ENCODE results near the gene HCFC2.

The HCFC2 gene

DNA sequence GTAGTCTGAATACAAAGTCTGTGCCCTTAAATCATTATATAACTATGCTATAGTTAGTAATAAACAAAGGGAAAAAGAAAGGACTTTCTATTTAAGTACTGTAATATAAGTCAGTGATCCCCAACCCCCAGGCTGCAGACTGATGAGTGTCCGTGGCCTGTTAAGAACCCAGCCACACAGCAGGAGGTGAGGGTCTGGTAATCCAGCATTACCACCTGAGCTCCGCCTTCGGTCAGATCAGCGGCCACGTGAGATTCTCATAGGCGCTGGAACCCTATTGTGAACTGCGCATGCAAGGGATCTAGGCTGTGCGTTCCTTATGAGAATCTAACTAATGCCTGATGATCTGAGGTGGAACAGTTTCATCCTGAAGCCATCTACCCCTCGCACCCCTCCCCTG lies 58.0 kb downstream of the HCFC2 start:
- Histone ChIP-seq H3K4me3 (ENCODE audit: low read length) (no peak overlapping the region), H3K36me3 (ENCODE audit: insufficient read depth, low read length) (peaks cover 94% of the 10 kb centered on the region), H3K27ac (ENCODE audit: low read depth, low read length) (no peak overlapping the region), H3K27me3 (ENCODE audit: insufficient read depth, low read length) (no peaks in the 10 kb centered on the region), H3K9me3 (ENCODE audit: insufficient read depth, low read depth, low read length) (no peaks in the 10 kb centered on the region), H3K9ac (ENCODE audit: low read depth, low read length) (no peak overlapping the region), H3K4me1 (ENCODE audit: insufficient read depth, low read length) (peaks cover 21% of the 10 kb centered on the region; the same call in 1 of the 2 replicates)
- 85% methylated on average over 9 of the region's 9 CpGs for WGBS

DNA sequence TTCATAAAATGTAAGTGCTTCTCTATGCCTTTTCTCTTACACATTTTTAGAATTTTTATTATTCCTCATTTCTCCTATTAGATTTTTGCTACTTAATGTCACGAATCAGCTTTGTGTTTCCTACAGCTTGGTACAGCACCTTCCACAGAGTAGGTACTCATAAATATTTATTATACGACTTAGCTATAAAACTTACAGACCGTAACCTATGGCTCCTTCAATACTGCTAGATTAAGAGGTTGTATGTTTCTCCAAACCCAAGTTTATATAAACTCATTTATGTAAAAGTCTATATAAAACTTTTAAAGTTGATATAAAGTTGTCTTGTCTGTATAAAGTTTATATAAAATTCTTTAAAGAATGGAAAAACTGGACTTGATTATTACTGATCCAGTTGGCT lies 62.2 kb downstream of the HCFC2 start:
- H3K4me1 ChIP-seq (ENCODE audit: insufficient read depth, low read length) = peaks cover 20% of the 10 kb centered on the region
- H3K36me3 ChIP-seq (ENCODE audit: insufficient read depth, low read length) = peaks cover 92% of the 10 kb centered on the region
- H3K9ac ChIP-seq (ENCODE audit: low read depth, low read length) = no peak overlapping the region
- no peak overlapping the region for H3K4me3 ChIP-seq (ENCODE audit: low read length)
- no peak overlapping the region for H3K27ac ChIP-seq (ENCODE audit: low read depth, low read length)
- WGBS = 93% methylated on average over 2 of the region's 3 CpGs
- no peaks in the 10 kb centered on the region for H3K27me3 ChIP-seq (ENCODE audit: insufficient read depth, low read length)
- H3K9me3 ChIP-seq (ENCODE audit: insufficient read depth, low read depth, low read length) = no peaks in the 10 kb centered on the region

DNA sequence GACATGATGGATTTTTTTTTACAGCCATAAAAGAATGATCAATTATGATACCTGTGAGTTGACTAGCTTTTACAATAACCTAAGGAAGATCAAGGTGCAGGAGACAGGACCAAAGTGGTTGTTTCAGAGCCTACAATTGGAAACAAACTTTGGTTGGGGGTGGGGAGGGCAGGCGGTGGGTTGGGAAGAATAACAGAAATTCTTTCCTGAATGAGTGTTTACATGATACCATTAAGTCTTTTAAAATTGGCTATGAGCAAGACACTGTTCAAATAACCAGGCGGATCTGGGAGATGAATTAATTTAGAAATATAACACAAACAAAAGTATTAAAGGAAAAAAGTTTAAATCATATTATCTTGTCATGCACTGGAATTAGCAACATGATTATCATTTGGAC lies 66.4 kb downstream of the HCFC2 start:
- 54% methylated on average over 1 of the region's 2 CpGs for WGBS
- Histone ChIP-seq H3K36me3 (ENCODE audit: insufficient read depth, low read length) (peaks cover 91% of the 10 kb centered on the region), H3K4me1 (ENCODE audit: insufficient read depth, low read length) (peaks cover 19% of the 10 kb centered on the region), H3K27me3 (ENCODE audit: insufficient read depth, low read length) (no peaks in the 10 kb centered on the region), H3K9ac (ENCODE audit: low read depth, low read length) (no peak overlapping the region), H3K27ac (ENCODE audit: low read depth, low read length) (no peak overlapping the region), H3K9me3 (ENCODE audit: insufficient read depth, low read depth, low read length) (no peaks in the 10 kb centered on the region), H3K4me3 (ENCODE audit: low read length) (no peak overlapping the region)

DNA sequence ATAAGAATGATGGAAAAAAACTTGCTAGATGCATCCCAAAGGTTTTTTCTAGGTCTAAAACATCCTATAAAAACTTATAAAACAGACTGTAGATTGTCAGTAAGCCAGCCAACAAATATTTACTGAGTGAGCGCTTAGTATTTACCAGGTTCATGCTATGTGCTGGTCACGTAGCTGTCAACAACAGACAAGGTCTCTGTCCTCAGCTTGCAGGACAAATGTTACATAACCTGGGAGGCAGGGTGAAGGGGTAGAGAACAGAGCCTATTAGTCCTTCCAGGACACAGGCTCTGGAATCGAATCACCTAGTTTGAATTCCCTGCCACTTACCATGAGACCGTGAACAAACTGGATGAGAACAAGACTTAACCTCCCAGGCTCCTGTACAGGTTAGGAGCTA lies 67.3 kb downstream of the HCFC2 start:
- H3K27ac ChIP-seq (ENCODE audit: low read depth, low read length) = no peak overlapping the region
- H3K9ac ChIP-seq (ENCODE audit: low read depth, low read length) = no peak overlapping the region
- H3K36me3 ChIP-seq (ENCODE audit: insufficient read depth, low read length) = peaks cover 82% of the 10 kb centered on the region
- 96% methylated on average over 4 of the region's 4 CpGs for WGBS
- H3K4me1 ChIP-seq (ENCODE audit: insufficient read depth, low read length) = peaks cover 27% of the 10 kb centered on the region
- no peaks in the 10 kb centered on the region for H3K9me3 ChIP-seq (ENCODE audit: insufficient read depth, low read depth, low read length)
- H3K4me3 ChIP-seq (ENCODE audit: low read length) = no peak overlapping the region
- no peaks in the 10 kb centered on the region for H3K27me3 ChIP-seq (ENCODE audit: insufficient read depth, low read length)

DNA sequence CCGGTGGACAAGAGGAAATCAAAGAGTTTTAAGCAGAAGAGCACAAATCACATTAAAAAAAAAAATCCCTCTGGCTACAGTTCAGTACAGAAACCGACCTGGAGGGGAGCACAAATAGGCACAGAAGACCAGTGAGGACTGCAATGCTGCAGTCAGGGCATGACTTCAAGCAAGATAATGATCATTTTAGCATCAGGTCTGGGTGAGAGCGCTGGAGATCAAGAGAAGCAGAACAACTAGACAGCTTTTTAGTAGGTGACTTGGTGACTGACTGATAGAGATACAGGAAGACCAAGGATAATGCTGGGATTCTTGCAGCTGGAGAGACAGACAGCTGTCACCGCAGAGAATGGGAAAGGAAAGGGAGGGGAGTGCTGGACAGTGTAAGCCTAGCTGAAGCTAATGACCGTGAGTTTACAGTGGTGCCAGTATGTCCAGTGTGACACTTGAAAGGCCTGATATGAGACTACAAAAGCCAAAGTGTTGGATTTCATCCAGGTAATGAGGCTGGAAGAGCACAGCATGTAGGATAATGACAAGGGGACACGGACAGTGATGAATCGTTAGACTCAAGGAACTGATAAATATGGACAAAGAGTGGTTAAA lies 68.1 kb downstream of the HCFC2 start:
- Histone ChIP-seq H3K9me3 (ENCODE audit: insufficient read depth, low read depth, low read length) (no peaks in the 10 kb centered on the region), H3K36me3 (ENCODE audit: insufficient read depth, low read length) (peaks cover 75% of the 10 kb centered on the region), H3K4me3 (ENCODE audit: low read length) (no peak overlapping the region), H3K9ac (ENCODE audit: low read depth, low read length) (no peak overlapping the region), H3K4me1 (ENCODE audit: insufficient read depth, low read length) (peaks cover 30% of the 10 kb centered on the region), H3K27me3 (ENCODE audit: insufficient read depth, low read length) (no peaks in the 10 kb centered on the region), H3K27ac (ENCODE audit: low read depth, low read length) (no peak overlapping the region)
- WGBS = 91% methylated on average over 7 of the region's 7 CpGs

DNA sequence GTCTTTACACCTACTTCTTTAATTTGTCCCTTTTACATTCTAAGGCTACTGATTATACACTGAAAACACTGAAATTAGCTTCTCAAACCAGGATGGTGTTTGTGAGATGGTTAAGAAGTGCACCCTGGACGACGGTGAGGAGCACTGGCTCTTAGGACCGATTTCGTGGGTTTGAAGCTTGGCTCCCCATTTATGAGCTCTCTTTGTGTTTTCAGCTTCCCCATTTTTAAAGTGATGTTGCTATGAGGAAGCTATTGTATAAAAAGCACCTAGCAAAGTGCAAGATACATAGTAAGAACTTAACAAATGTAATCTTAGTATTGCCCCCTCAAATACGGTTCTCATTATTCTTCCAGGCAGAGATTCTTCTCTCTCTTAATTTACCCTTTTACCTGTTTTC lies 69.0 kb downstream of the HCFC2 start:
- H3K27me3 ChIP-seq (ENCODE audit: insufficient read depth, low read length) = no peaks in the 10 kb centered on the region
- H3K9ac ChIP-seq (ENCODE audit: low read depth, low read length) = no peak overlapping the region
- H3K36me3 ChIP-seq (ENCODE audit: insufficient read depth, low read length) = peaks cover 66% of the 10 kb centered on the region
- WGBS = 94% methylated on average over 5 of the region's 5 CpGs
- no peaks in the 10 kb centered on the region for H3K9me3 ChIP-seq (ENCODE audit: insufficient read depth, low read depth, low read length)
- no peak overlapping the region for H3K27ac ChIP-seq (ENCODE audit: low read depth, low read length)
- H3K4me1 ChIP-seq (ENCODE audit: insufficient read depth, low read length) = peaks cover 30% of the 10 kb centered on the region
- H3K4me3 ChIP-seq (ENCODE audit: low read length) = no peak overlapping the region

DNA sequence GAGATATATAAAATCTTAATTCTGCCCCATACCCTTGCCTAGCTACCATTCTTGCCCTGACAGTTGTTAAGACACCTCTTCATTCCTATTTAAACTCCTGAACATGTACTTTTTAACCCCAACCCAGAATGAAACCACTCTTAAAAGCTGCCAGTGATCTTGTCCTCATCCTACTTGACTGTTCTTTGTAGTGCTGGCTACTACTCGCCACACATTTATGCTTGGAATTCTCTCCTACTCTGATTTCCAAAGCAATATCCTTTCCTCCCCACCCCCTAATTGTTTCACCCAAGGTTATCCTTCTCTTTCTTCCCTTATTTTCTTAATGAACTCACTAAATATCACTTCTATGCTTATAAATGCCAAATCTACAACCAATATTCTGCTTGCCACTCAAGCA lies 69.5 kb downstream of the HCFC2 start:
- Histone ChIP-seq H3K9me3 (ENCODE audit: insufficient read depth, low read depth, low read length) (no peaks in the 10 kb centered on the region), H3K4me1 (ENCODE audit: insufficient read depth, low read length) (peaks cover 32% of the 10 kb centered on the region), H3K36me3 (ENCODE audit: insufficient read depth, low read length) (peaks cover 61% of the 10 kb centered on the region), H3K27me3 (ENCODE audit: insufficient read depth, low read length) (peaks cover 2% of the 10 kb centered on the region; the same call in 1 of the 2 replicates), H3K4me3 (ENCODE audit: low read length) (no peak overlapping the region), H3K9ac (ENCODE audit: low read depth, low read length) (no peak overlapping the region), H3K27ac (ENCODE audit: low read depth, low read length) (no peak overlapping the region)
- WGBS = 88% methylated on average over 1 of the region's 1 CpG

DNA sequence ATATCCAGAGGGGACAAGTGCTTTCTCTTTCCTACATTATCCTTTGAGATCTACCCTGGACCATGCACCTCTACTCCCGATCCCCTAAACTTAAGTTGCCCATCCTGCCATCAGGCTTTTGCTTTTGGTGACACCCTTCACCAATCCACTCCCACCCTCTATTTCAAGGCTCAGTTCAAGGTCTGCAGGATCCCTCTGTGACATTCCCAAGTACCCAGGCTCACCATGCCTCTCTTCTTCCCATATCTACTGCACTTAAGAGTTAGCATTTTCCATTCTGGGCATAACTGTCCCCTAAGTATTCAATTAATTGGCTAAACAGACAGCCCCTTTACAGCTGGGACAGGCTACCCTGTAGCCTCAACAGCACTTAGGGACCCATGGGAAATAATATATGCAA lies 70.6 kb downstream of the HCFC2 start:
- H3K27me3 ChIP-seq (ENCODE audit: insufficient read depth, low read length) = peaks cover 5% of the 10 kb centered on the region; the same call in 1 of the 2 replicates
- H3K27ac ChIP-seq (ENCODE audit: low read depth, low read length) = no peak overlapping the region
- H3K36me3 ChIP-seq (ENCODE audit: insufficient read depth, low read length) = peaks cover 52% of the 10 kb centered on the region
- peaks cover 35% of the 10 kb centered on the region for H3K4me1 ChIP-seq (ENCODE audit: insufficient read depth, low read length)
- H3K9ac ChIP-seq (ENCODE audit: low read depth, low read length) = no peak overlapping the region
- 93% methylated on average over 1 of the region's 1 CpG for WGBS
- no peaks in the 10 kb centered on the region for H3K9me3 ChIP-seq (ENCODE audit: insufficient read depth, low read depth, low read length)
- no peak overlapping the region for H3K4me3 ChIP-seq (ENCODE audit: low read length)

DNA sequence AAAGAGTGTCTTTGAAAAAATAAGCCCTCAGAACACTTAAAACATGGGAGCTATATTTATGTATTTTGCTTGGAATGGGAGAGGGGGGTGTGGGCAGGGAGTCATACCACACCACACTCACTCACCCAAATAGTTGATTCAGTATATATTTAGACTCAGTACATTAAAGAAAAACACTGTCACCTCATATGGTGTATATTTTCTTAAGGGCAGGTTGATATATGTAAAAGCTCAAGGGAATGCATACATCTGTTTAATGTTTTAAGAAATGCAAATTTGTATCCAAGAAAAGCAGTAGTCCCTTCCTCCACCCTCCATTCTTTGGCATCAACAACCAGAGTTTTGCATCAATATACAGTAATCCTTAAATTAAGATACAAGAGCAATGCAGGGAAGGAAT lies 72.2 kb downstream of the HCFC2 start:
- peak overlapping the region; percentile 88 for H3K27ac ChIP-seq (ENCODE audit: low read depth, low read length)
- peak overlapping the region; percentile 95 for H3K9ac ChIP-seq (ENCODE audit: low read depth, low read length)
- no peaks in the 10 kb centered on the region for H3K9me3 ChIP-seq (ENCODE audit: insufficient read depth, low read depth, low read length)
- peaks cover 5% of the 10 kb centered on the region; the same call in 1 of the 2 replicates for H3K27me3 ChIP-seq (ENCODE audit: insufficient read depth, low read length)
- peaks cover 25% of the 10 kb centered on the region for H3K4me1 ChIP-seq (ENCODE audit: insufficient read depth, low read length)
- peak overlapping the region; percentile 88 for H3K4me3 ChIP-seq (ENCODE audit: low read length)
- peaks cover 35% of the 10 kb centered on the region for H3K36me3 ChIP-seq (ENCODE audit: insufficient read depth, low read length)

DNA sequence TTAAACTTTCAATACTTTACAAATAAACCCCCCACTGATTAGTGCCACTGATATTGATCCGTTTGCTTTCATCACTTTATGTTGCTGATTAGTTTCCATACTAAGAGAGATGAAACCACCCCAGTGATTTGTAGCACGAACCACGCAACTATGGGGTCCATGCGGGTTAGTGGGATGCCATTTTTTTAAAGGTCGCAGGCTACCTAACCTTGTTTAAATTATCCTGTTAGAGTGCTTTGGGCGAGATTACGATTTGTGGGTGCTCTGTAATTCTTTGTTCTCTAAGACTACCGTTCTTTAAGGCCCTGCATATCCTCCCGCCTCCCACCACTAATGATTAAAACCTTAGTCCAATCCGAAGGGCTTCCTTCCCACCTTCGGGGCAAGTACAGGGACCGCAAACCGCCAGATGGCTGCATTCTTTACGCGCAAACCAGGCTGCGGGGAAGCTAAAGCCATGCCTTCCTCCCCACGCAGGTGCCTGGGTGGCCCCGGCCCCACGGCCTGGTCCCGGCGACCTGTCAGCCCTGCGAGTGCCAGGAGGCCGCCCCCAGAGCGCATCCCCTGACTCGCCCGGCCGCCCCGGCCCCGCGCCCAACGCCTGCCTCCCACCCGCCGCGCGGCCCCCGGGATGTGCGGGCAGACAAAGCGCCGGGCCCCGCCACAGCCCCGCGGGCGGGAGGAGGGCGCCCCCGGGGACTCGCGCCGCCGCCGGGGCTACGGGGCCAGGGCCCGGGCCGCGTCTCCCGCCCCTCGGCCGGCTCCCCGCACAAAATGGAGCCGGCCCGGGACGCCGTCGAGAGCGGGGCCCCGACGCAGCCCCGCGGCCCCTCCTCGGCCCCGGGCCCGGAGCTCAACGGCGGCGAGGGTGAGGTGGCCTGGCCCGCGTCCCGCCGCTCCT lies 72.9 kb downstream of the HCFC2 start:
- Histone ChIP-seq H3K4me1 (ENCODE audit: insufficient read depth, low read length) (peaks cover 25% of the 10 kb centered on the region), H3K9me3 (ENCODE audit: insufficient read depth, low read depth, low read length) (no peaks in the 10 kb centered on the region), H3K4me3 (ENCODE audit: low read length) (peak overlapping the region; percentile 88), H3K27ac (ENCODE audit: low read depth, low read length) (peak overlapping the region; percentile 88), H3K36me3 (ENCODE audit: insufficient read depth, low read length) (peaks cover 28% of the 10 kb centered on the region), H3K9ac (ENCODE audit: low read depth, low read length) (peak overlapping the region; percentile 95), H3K27me3 (ENCODE audit: insufficient read depth, low read length) (peaks cover 5% of the 10 kb centered on the region; the same call in 1 of the 2 replicates)
- whole genome bisulfite sequencing = under 1% methylated on average over 78 of the region's 78 CpGs

Measured in HUES64 (cell line).